ENCODE results near the gene TYMS. TPM values are rescaled to one million over a fixed set of nuclear protein-coding genes. Genes with fewer than 3 reads are reported as not detected.
A peak's percentile ranks its signal among the peaks of the same experiment; 100 is the strongest.

Gene TYMS
- total RNA-seq (2013; cell fraction: nucleolus; rRNA removed), result 16.5 and 22.8 TPM in 2 replicates
- total RNA-seq (2014; rRNA removed) (65.8 and 74.4 TPM in 2 replicates), total RNA-seq (2014; rRNA removed; fragmentation: Illumina TruSeq; extraction: Trizol) (34.8 and 38.6 TPM in 2 replicates), total RNA-seq (2021) (219 and 224 TPM in 2 replicates), polyA plus RNA-seq (2011; rRNA removed) (221 and 263 TPM in 2 replicates), polyA plus RNA-seq (2014; fragmentation: Illumina TruSeq; extraction: Trizol) (250 and 297 TPM in 2 replicates), polyA plus RNA-seq (2014; fragmentation: Nextera tagmentation; extraction: Ambion mirVana) (100 to 1,000 TPM; 157 to 197 TPM), polyA plus RNA-seq (2014; rRNA removed) (200 and 218 TPM in 2 replicates), polyA plus RNA-seq (2016; fragmentation: Nextera tagmentation; extraction: Ambion mirVana) (100 to 1,000 TPM; 516 to 524 TPM), polyA minus RNA-seq (2011; rRNA and poly(A)+ RNA removed) (294 and 415 TPM in 2 replicates), Bru-seq, nascent RNA (percentile 86 among the genes with signal in this experiment), BruChase-seq, experiment 1, labeled RNA remaining after a 6-hour chase (percentile 90 among the genes with signal in this experiment), BruChase-seq, experiment 2, labeled RNA remaining after a 2-hour chase (percentile 85 among the genes with signal in this experiment)
- 146 TPM for polyA plus RNA-seq (2011; ENCODE audit: low read depth)
- 355 and 416 TPM in 2 replicates for polyA plus RNA-seq (2011; cell fraction: cytosol; rRNA removed)
- polyA plus RNA-seq (2011; cell fraction: nucleus; rRNA removed), result 161 and 172 TPM in 2 replicates
- polyA plus RNA-seq (2012), result 162 and 194 TPM in 2 replicates
- 127 and 151 TPM in 2 replicates for polyA minus RNA-seq (2011; cell fraction: cytosol; rRNA and poly(A)+ RNA removed)
- polyA minus RNA-seq (2011; cell fraction: nucleus; rRNA and poly(A)+ RNA removed), result 39.3 and 69.0 TPM in 2 replicates
- long read RNA-seq, experiment 1, transcript TYMS-203 (7 exons, 1,662 nt), result major isoform, 334 of 349 reads
- long read RNA-seq, experiment 1, partial matches to known transcripts, result 8 of 349 reads
- long read RNA-seq, experiment 1, other reads (novel, unspliced or antisense), result 6 of 349 reads
- long read RNA-seq, experiment 2, transcript TYMS-203 (7 exons, 1,662 nt), result major isoform, 181 of 223 reads
- long read RNA-seq, experiment 2, partial matches to known transcripts, result 35 of 223 reads
- long read RNA-seq, experiment 2, other reads (novel, unspliced or antisense), result 7 of 223 reads

DNA sequence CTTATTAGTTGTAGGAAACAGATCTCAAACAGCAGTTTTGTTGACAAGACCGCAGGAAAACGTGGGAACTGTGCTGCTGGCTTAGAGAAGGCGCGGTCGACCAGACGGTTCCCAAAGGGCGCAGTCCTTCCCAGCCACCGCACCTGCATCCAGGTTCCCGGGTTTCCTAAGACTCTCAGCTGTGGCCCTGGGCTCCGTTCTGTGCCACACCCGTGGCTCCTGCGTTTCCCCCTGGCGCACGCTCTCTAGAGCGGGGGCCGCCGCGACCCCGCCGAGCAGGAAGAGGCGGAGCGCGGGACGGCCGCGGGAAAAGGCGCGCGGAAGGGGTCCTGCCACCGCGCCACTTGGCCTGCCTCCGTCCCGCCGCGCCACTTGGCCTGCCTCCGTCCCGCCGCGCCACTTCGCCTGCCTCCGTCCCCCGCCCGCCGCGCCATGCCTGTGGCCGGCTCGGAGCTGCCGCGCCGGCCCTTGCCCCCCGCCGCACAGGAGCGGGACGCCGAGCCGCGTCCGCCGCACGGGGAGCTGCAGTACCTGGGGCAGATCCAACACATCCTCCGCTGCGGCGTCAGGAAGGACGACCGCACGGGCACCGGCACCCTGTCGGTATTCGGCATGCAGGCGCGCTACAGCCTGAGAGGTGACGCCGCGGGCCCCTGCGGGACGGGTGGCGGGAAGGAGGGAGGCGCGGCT lies at the start of gene TYMS:
Gene TYMS (plus strand): TSS at position 343 of the 690 bp plus-strand sequence. CDS start 90 bp downstream, at position 433.
- POLR2A ChIA-PET, result interaction anchor here (1.0 to 1.4 kb wide), 2 partner anchors 18 to 154 kb away, joined by 3 to 4 read pairs; no protein-coding TSS in a partner anchor
- Histone ChIP-seq H3K9me3 (replicated peaks; ENCODE audit: control insufficient read depth, insufficient read depth, low read length) (peaks cover 6% of the 10 kb centered on the region; the same call in 2 of the 3 replicates), H3K27me3 (replicated peaks in 1 of 2; ENCODE audit: control insufficient read depth in 2 of 2, insufficient read depth in 2 of 2, low read length in 1 of 2) (no peaks in the 10 kb centered on the region), H3K36me3 (ENCODE audit: control insufficient read depth in 2 of 2, insufficient read depth in 2 of 2, low read length in 1 of 2) (peaks cover 8 to 21% of the 10 kb centered on the region in 2 experiments; a peak in 3 of 4 replicates), H3K4me1 (ENCODE audit: control insufficient read depth, insufficient read depth, low read length) (peaks cover 7% of the 10 kb centered on the region), H3K27ac (ENCODE audit: control insufficient read depth, insufficient read depth) (peak within 1 kb of the TSS; percentile 86), H3K9ac (ENCODE audit: control insufficient read depth, insufficient read depth, low read length) (peak within 1 kb of the TSS; percentile 85), H4K20me1 (ENCODE audit: control insufficient read depth, insufficient read depth) (no peaks in the 10 kb centered on the region), H2AFZ (ENCODE audit: control insufficient read depth, low read depth, low read length) (peak within 1 kb of the TSS; percentile 87), H3K79me2 (ENCODE audit: control insufficient read depth, insufficient read depth, low read length) (peaks cover 37% of the 10 kb centered on the region), H3K4me3 (peak within 1 kb of the TSS; percentile 92), H3K4me2 (ENCODE audit: control insufficient read depth, insufficient read depth) (peak within 1 kb of the TSS; percentile 70)
- ATAC-seq (peak; percentile 60), DNase-seq (ENCODE audit: low read depth, low spot score) (no peak), FAIRE-seq (no peak)
- no TSS peak for BruUV-seq (replicated peaks)
- in situ Hi-C loops (cut with MboI), result loop anchor here (5.0 kb wide), 1 partner anchor 155 kb away; the partner anchor contains the start of gene YES1
- RAD21 ChIA-PET (ENCODE audit: unreplicated experiment), result interaction anchor here (0.7 to 3.0 kb wide), 7 partner anchors 8 to 173 kb away, joined by 3 to 13 read pairs (median 4); no protein-coding TSS in a partner anchor
- 1% methylated on average over 75 of the region's 79 CpGs for WGBS (ENCODE audit: insufficient coverage, insufficient replicate concordance, low lambda C conversion rate, missing lambda C conversion rate)
- SMC1A ChIA-PET (ENCODE audit: uncharacterized antibody, unreplicated experiment), result interaction anchor here (1.1 to 1.5 kb wide), 4 partner anchors 15 to 50 kb away, joined by 3 read pairs; no protein-coding TSS in a partner anchor
- intact Hi-C loops (cut with micrococcal nuclease; ENCODE audit: unreplicated experiment), result loop anchor here (5.0 kb wide), 1 partner anchor 155 kb away; the partner anchor contains the start of gene YES1
- CTCF ChIA-PET, result interaction anchor here (0.8 to 3.8 kb wide), 6 partner anchors 8 to 175 kb away, joined by 3 to 18 read pairs (median 4); no protein-coding TSS in a partner anchor
- no peak for TF ChIP-seq YBX1 (IDR thresholded peaks at IDR 0.05)
- TF ChIP-seq RB1 (IDR thresholded peaks at IDR 0.05; ENCODE audit: borderline replicate concordance), result peak; percentile 39; the same call in 1 of the 2 replicates
- peak; percentile 81 for TF ChIP-seq POLR2A (IDR thresholded peaks at IDR 0.05; ENCODE audit: low read depth, low read length)
- TF ChIP-seq SIX5 (IDR thresholded peaks at IDR 0.05; ENCODE audit: low read depth, low read length, severe bottlenecking), result no peak
- TF ChIP-seq ESRRA (IDR thresholded peaks at IDR 0.05; ENCODE audit: low read length), result no peak
- no peak for TF ChIP-seq MEF2B (IDR thresholded peaks at IDR 0.05; ENCODE audit: partially characterized antibody, poor library complexity, severe bottlenecking)
- no peak for TF ChIP-seq FOS (IDR thresholded peaks at IDR 0.05; ENCODE audit: borderline replicate concordance, extremely low read depth, insufficient read length)
- no peak for TF ChIP-seq TCF3 (IDR thresholded peaks at IDR 0.05; ENCODE audit: borderline replicate concordance, insufficient read depth, low read depth, low read length)
- TF ChIP-seq EED (IDR thresholded peaks at IDR 0.05; ENCODE audit: low read depth), result peak; percentile 25; the same call in 1 of the 2 replicates
- TF ChIP-seq BHLHE40 (IDR thresholded peaks at IDR 0.05; ENCODE audit: borderline replicate concordance in 1 of 2, low read depth in 2 of 2, low read length in 1 of 2), result peak; percentile 6 to 43; a peak in 1 of 4 replicates
- TF ChIP-seq, protein P1, sequence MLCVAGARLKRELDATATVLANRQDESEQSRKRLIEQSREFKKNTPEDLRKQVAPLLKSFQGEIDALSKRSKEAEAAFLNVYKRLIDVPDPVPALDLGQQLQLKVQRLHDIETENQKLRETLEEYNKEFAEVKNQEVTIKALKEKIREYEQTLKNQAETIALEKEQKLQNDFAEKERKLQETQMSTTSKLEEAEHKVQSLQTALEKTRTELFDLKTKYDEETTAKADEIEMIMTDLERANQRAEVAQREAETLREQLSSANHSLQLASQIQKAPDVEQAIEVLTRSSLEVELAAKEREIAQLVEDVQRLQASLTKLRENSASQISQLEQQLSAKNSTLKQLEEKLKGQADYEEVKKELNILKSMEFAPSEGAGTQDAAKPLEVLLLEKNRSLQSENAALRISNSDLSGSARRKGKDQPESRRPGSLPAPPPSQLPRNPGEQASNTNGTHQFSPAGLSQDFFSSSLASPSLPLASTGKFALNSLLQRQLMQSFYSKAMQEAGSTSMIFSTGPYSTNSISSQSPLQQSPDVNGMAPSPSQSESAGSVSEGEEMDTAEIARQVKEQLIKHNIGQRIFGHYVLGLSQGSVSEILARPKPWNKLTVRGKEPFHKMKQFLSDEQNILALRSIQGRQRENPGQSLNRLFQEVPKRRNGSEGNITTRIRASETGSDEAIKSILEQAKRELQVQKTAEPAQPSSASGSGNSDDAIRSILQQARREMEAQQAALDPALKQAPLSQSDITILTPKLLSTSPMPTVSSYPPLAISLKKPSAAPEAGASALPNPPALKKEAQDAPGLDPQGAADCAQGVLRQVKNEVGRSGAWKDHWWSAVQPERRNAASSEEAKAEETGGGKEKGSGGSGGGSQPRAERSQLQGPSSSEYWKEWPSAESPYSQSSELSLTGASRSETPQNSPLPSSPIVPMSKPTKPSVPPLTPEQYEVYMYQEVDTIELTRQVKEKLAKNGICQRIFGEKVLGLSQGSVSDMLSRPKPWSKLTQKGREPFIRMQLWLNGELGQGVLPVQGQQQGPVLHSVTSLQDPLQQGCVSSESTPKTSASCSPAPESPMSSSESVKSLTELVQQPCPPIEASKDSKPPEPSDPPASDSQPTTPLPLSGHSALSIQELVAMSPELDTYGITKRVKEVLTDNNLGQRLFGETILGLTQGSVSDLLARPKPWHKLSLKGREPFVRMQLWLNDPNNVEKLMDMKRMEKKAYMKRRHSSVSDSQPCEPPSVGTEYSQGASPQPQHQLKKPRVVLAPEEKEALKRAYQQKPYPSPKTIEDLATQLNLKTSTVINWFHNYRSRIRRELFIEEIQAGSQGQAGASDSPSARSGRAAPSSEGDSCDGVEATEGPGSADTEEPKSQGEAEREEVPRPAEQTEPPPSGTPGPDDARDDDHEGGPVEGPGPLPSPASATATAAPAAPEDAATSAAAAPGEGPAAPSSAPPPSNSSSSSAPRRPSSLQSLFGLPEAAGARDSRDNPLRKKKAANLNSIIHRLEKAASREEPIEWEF (IDR thresholded peaks at IDR 0.05; ENCODE audit: insufficient replicate concordance, low read depth, low read length), result no peak
- no peak for TF ChIP-seq ZNF384 (IDR thresholded peaks at IDR 0.05; ENCODE audit: borderline replicate concordance, low read depth, low read length)
- TF ChIP-seq ZNF24 (IDR thresholded peaks at IDR 0.05), result no peak
- peak; percentile 35; the same call in 1 of the 2 replicates for TF ChIP-seq ZSCAN29 (IDR thresholded peaks at IDR 0.05)

Measured in GM12878 (cell line).